Loucy (cell line): ENCODE data around the gene TPRA1.
"Not testable (repeated sequence)": the region's sequence is repeated elsewhere in the genome, so short reads cannot be mapped to it uniquely, and the experiment has no call there.

Source experiments
- H2AFZ ChIP-seq: fragments of 200-600 bp; sonication (generic); 2 replicates; pipeline ENCODE4 v1.6.0; 2016; ENCODE audit warnings: antibody characterized with exemption, mild to moderate bottlenecking, low read length, moderate library complexity
- H3F3A ChIP-seq: fragments of 200-600 bp; 2 replicates; pipeline ENCODE4 v1.6.0; 2016; ENCODE audit warnings: antibody characterized with exemption, low read depth, mild to moderate bottlenecking
- H3K27me3 ChIP-seq: fragments of 200-600 bp; sonication (generic); 2 replicates; pipeline ENCODE4 v1.6.1; 2014; ENCODE audit warnings: low read length, mild to moderate bottlenecking; ENCODE audit not compliant: insufficient read depth, poor library complexity, severe bottlenecking
- H3K36me3 ChIP-seq: fragments of 200-600 bp; sonication (generic); 2 replicates; pipeline ENCODE4 v1.6.1; 2016; ENCODE audit warnings: low read length; ENCODE audit not compliant: insufficient read depth
- H3K4me1 ChIP-seq: fragments of 200-600 bp; sonication (generic); 2 replicates; pipeline ENCODE4 v1.5.1; 2014; ENCODE audit warnings: low read length, mild to moderate bottlenecking; ENCODE audit not compliant: insufficient read depth, poor library complexity, severe bottlenecking
- H3K4me2 ChIP-seq: fragments of 200-600 bp; sonication (generic); 2 replicates; pipeline ENCODE4 v1.6.0; 2014; ENCODE audit warnings: antibody characterized with exemption, low read length, low read depth, mild to moderate bottlenecking; ENCODE audit not compliant: poor library complexity, severe bottlenecking
- H3K4me3 ChIP-seq: fragments of 200-600 bp; sonication (generic); 2 replicates; pipeline ENCODE4 v1.5.1; 2014; ENCODE audit warnings: low read length, mild to moderate bottlenecking, mixed read lengths; ENCODE audit not compliant: poor library complexity, severe bottlenecking
- H3K79me2 ChIP-seq: fragments of 200-600 bp; sonication (generic); 2 replicates; pipeline ENCODE4 v1.6.1; 2014; ENCODE audit warnings: low read length; ENCODE audit not compliant: insufficient read depth
- H3K9ac ChIP-seq: fragments of 200-600 bp; sonication (generic); 2 replicates; pipeline ENCODE4 v1.6.0; 2014; ENCODE audit warnings: mild to moderate bottlenecking, low read depth, low read length, moderate library complexity; ENCODE audit not compliant: poor library complexity, severe bottlenecking
- H3K9me2 ChIP-seq: fragments of 200-600 bp; sonication (generic); replicated peaks from 2 replicates; pipeline ENCODE4 v1.6.1; 2016; ENCODE audit warnings: low read depth, low read length, mixed read lengths
- H3K9me3 ChIP-seq: fragments of 200-600 bp; sonication (generic); 2 replicates; pipeline ENCODE4 v1.6.1; 2014; ENCODE audit warnings: mild to moderate bottlenecking, antibody characterized with exemption, low read length, low read depth; ENCODE audit not compliant: insufficient read depth
- H4K20me1 ChIP-seq: fragments of 200-600 bp; sonication (generic); 2 replicates; pipeline ENCODE4 v1.6.0; 2014; ENCODE audit warnings: antibody characterized with exemption, low read length, mild to moderate bottlenecking; ENCODE audit not compliant: insufficient read depth, poor library complexity, severe bottlenecking
- CTCF ChIP-seq: fragments of 200-600 bp; sonication (generic); conservative IDR thresholded peaks from 2 replicates; pipeline ENCODE4 v1.5.1; 2014; ENCODE audit warnings: mild to moderate bottlenecking, antibody characterized with exemption, low read length
- EZH2phosphoT487 ChIP-seq: fragments of 200-600 bp; IDR thresholded peaks from 2 replicates; pipeline ENCODE4 v1.6.1; 2018; ENCODE audit warnings: antibody characterized with exemption, mild to moderate bottlenecking, moderate library complexity, borderline replicate concordance

TPRA1 gene

GRCh38 chr3:127534161-127534451 lies 56.4 kb downstream of the TPRA1 start:
- H3K27me3 ChIP-seq, result no peaks in the 10 kb centered on the region
- no peak overlapping the region for H3K4me3 ChIP-seq
- H3K4me1 ChIP-seq, result peaks cover 3% of the 10 kb centered on the region
- H3K9me3 ChIP-seq, result no peaks in the 10 kb centered on the region
- no peak overlapping the region for H3K9ac ChIP-seq
- no peaks in the 10 kb centered on the region for H3K79me2 ChIP-seq
- no peak overlapping the region for H2AFZ ChIP-seq
- H3K9me2 ChIP-seq, result no peaks in the 10 kb centered on the region
- no peaks in the 10 kb centered on the region for H3K36me3 ChIP-seq
- no peak for TF ChIP-seq EZH2phosphoT487
- no peak for TF ChIP-seq CTCF
- no peaks in the 10 kb centered on the region for H4K20me1 ChIP-seq
- H3K4me2 ChIP-seq, result no peak overlapping the region
- no peaks in the 10 kb centered on the region for H3F3A ChIP-seq

GRCh38 chr3:127532561-127533203 lies 57.9 kb downstream of the TPRA1 start:
- Histone ChIP-seq H3K9ac (no peak overlapping the region), H3K27me3 (no peaks in the 10 kb centered on the region), H3K9me3 (no peaks in the 10 kb centered on the region), H3F3A (no peaks in the 10 kb centered on the region), H3K4me2 (no peak overlapping the region), H2AFZ (no peak overlapping the region), H3K4me3 (no peak overlapping the region), H3K9me2 (no peaks in the 10 kb centered on the region), H3K36me3 (no peaks in the 10 kb centered on the region), H3K79me2 (no peaks in the 10 kb centered on the region), H4K20me1 (no peaks in the 10 kb centered on the region), H3K4me1 (peaks cover 3% of the 10 kb centered on the region)
- TF ChIP-seq EZH2phosphoT487, result no peak
- no peak for TF ChIP-seq CTCF

- Histone ChIP-seq H3K9me2 (no peaks in the 10 kb centered on the region), H3K4me1 (no peaks in the 10 kb centered on the region), H3F3A (no peaks in the 10 kb centered on the region), H3K4me2 (no peak overlapping the region), H3K36me3 (no peaks in the 10 kb centered on the region), H3K4me3 (no peak overlapping the region), H4K20me1 (no peaks in the 10 kb centered on the region), H3K27me3 (no peaks in the 10 kb centered on the region), H3K9me3 (no peaks in the 10 kb centered on the region), H2AFZ (no peak overlapping the region), H3K9ac (no peak overlapping the region), H3K79me2 (no peaks in the 10 kb centered on the region)
- no peak for TF ChIP-seq CTCF
Measured at GRCh38 chr3:127531821-127532220, 58.7 kb downstream of the TPRA1 start.

- not testable (repeated sequence) for H3K9me2 ChIP-seq, H3K9ac ChIP-seq, H3K79me2 ChIP-seq, H4K20me1 ChIP-seq, H3K9me3 ChIP-seq, H3K27me3 ChIP-seq, H3F3A ChIP-seq, H3K4me2 ChIP-seq, H3K4me1 ChIP-seq, H3K36me3 ChIP-seq, H3K4me3 ChIP-seq, H2AFZ ChIP-seq
Measured at GRCh38 chr3:127530863-127531262, 59.7 kb downstream of the TPRA1 start.
